SK-N-SH treated with all-trans-retinoic acid at 6 μM for 48 hours (cell line): ENCODE measurements around the gene LRATD1.
"Not testable (repeated sequence)": the region's sequence is repeated elsewhere in the genome, so short reads cannot be mapped to it uniquely, and the experiment has no call there.

ENCODE experiments used
- ATAC-seq: fragments of 200-7000 bp; cut with Tn5 transposase; 3 replicates; pipeline ENCODE4 v1.9.1; 2020; ENCODE audit warnings: mild to moderate bottlenecking, moderate library complexity
- ARNTL ChIP-seq: fragments of 450-650 bp; formaldehyde crosslinking; IDR thresholded peaks from 2 replicates; pipeline ENCODE4 v1.5.0; 2020; ENCODE audit warnings: low read depth, mild to moderate bottlenecking, moderate library complexity, borderline replicate concordance
- CREB5 ChIP-seq: fragments of 250-450 bp; sonication (Bioruptor Pico); IDR thresholded peaks from 2 replicates; pipeline ENCODE4 v1.5.1; 2020; ENCODE audit warnings: low read depth, mild to moderate bottlenecking, moderate library complexity
- CSDC2 ChIP-seq: fragments of 250-450 bp; sonication (Bioruptor Pico); IDR thresholded peaks from 2 replicates; pipeline ENCODE4 v1.5.0; 2020; ENCODE audit warnings: mild to moderate bottlenecking, moderate library complexity
- ESRRG ChIP-seq: fragments of 250-450 bp; sonication (Bioruptor Pico); IDR thresholded peaks from 2 replicates; pipeline ENCODE4 v1.6.1; 2021; ENCODE audit warnings: mild to moderate bottlenecking
- GLIS3 ChIP-seq: fragments of 250-450 bp; sonication (Bioruptor Pico); IDR thresholded peaks from 2 replicates; pipeline ENCODE4 v1.5.0; 2020; ENCODE audit warnings: mild to moderate bottlenecking, moderate library complexity
- ISL1 ChIP-seq: fragments of 250-450 bp; sonication (Bioruptor Pico); IDR thresholded peaks from 2 replicates; pipeline ENCODE4 v2.1.2; 2022; ENCODE audit warnings: mild to moderate bottlenecking, moderate library complexity
- OSR1 ChIP-seq: fragments of 250-450 bp; sonication (Bioruptor Pico); IDR thresholded peaks from 2 replicates; pipeline ENCODE4 v1.8.0; 2022; ENCODE audit warnings: moderate library complexity, mild to moderate bottlenecking, inconsistent platforms
- PATZ1 ChIP-seq: fragments of 250-450 bp; sonication (Bioruptor Pico); IDR thresholded peaks from 2 replicates; pipeline ENCODE4 v1.8.0; 2020; ENCODE audit warnings: mild to moderate bottlenecking, moderate library complexity, borderline replicate concordance
- POU6F1 ChIP-seq: fragments of 250-450 bp; sonication (Bioruptor Pico); IDR thresholded peaks from 2 replicates; pipeline ENCODE4 v1.8.0; 2021; ENCODE audit warnings: low read depth, mild to moderate bottlenecking, moderate library complexity, borderline replicate concordance
- PPARA ChIP-seq: fragments of 250-450 bp; sonication (Bioruptor Pico); IDR thresholded peaks from 2 replicates; pipeline ENCODE4 v1.5.0; 2020; ENCODE audit warnings: mild to moderate bottlenecking, borderline replicate concordance
- RARB ChIP-seq: fragments of 250-450 bp; sonication (Bioruptor Pico); IDR thresholded peaks from 2 replicates; pipeline ENCODE4 v1.8.0; 2021; ENCODE audit warnings: mild to moderate bottlenecking, moderate library complexity
- SNAI2 ChIP-seq: fragments of 250-450 bp; sonication (Bioruptor Pico); IDR thresholded peaks from 2 replicates; pipeline ENCODE4 v1.5.0; 2020; ENCODE audit warnings: mild to moderate bottlenecking, moderate library complexity
- TCF4 ChIP-seq: fragments of 250-450 bp; sonication (Bioruptor Pico); IDR thresholded peaks from 2 replicates; pipeline ENCODE4 v1.8.0; 2021; ENCODE audit warnings: mild to moderate bottlenecking, moderate library complexity, borderline replicate concordance
- TOX ChIP-seq: fragments of 250-450 bp; sonication (Bioruptor Pico); IDR thresholded peaks from 2 replicates; pipeline ENCODE4 v1.8.0; 2021; ENCODE audit warnings: mild to moderate bottlenecking, moderate library complexity, borderline replicate concordance
- TSHZ2 ChIP-seq: fragments of 250-450 bp; sonication (Bioruptor Pico); IDR thresholded peaks from 2 replicates; pipeline ENCODE4 v1.5.0; 2020; ENCODE audit warnings: mild to moderate bottlenecking, moderate library complexity
- ZC3H10 ChIP-seq: fragments of 250-450 bp; sonication (Bioruptor Pico); IDR thresholded peaks from 2 replicates; pipeline ENCODE4 v1.5.1; 2021; ENCODE audit warnings: mild to moderate bottlenecking, moderate library complexity
- ZFP3 ChIP-seq: fragments of 250-450 bp; sonication (Bioruptor Pico); IDR thresholded peaks from 2 replicates; pipeline ENCODE4 v1.5.0; 2020; ENCODE audit warnings: mild to moderate bottlenecking, moderate library complexity
- ZFP30 ChIP-seq: fragments of 450-650 bp; formaldehyde crosslinking; IDR thresholded peaks from 2 replicates; pipeline ENCODE4 v1.5.0; 2022; ENCODE audit warnings: mild to moderate bottlenecking, moderate library complexity
- ZNF565 ChIP-seq: fragments of 450-650 bp; formaldehyde crosslinking; conservative IDR thresholded peaks from 2 replicates; pipeline ENCODE4 v1.5.0; 2020; ENCODE audit warnings: low read depth, mild to moderate bottlenecking, moderate library complexity
- ZNF8 ChIP-seq: fragments of 450-650 bp; formaldehyde crosslinking; IDR thresholded peaks from 2 replicates; pipeline ENCODE4 v1.5.0; 2020; ENCODE audit warnings: mild to moderate bottlenecking, moderate library complexity

The LRATD1 gene

GRCh38 chr2:14621906-14622549, 10.5 kb upstream of the LRATD1 start:
- TF ChIP-seq POU6F1 (CRISPR knock-in tag) (no peak), CSDC2 (no peak), ISL1 (CRISPR knock-in tag) (no peak), GLIS3 (CRISPR knock-in tag) (no peak), TSHZ2 (CRISPR knock-in tag) (no peak), ARNTL (no peak), PATZ1 (no peak), ZFP3 (CRISPR knock-in tag) (no peak), ZNF8 (CRISPR knock-in tag) (no peak), PPARA (CRISPR knock-in tag) (no peak), RARB (no peak), ZFP30 (CRISPR knock-in tag) (no peak), ZNF565 (CRISPR knock-in tag) (no peak)
- no peak for ATAC-seq

- not testable (repeated sequence) for ATAC-seq
Measured at GRCh38 chr2:14622550-14622939, 10.0 kb upstream of the LRATD1 start.

GRCh38 chr2:14623237-14623636, 9.3 kb upstream of the LRATD1 start:
- ATAC-seq: no peak
- TF ChIP-seq POU6F1 (CRISPR knock-in tag): no peak
- TF ChIP-seq PPARA (CRISPR knock-in tag): no peak
- TF ChIP-seq ESRRG (CRISPR knock-in tag): no peak
- TF ChIP-seq OSR1 (CRISPR knock-in tag): no peak
- no peak for TF ChIP-seq CSDC2
- no peak for TF ChIP-seq CREB5 (CRISPR knock-in tag)
- no peak for TF ChIP-seq RARB
- TF ChIP-seq TCF4 (CRISPR knock-in tag): no peak
- TF ChIP-seq ARNTL: no peak
- TF ChIP-seq ZC3H10 (CRISPR knock-in tag): no peak
- TF ChIP-seq ZNF8 (CRISPR knock-in tag): no peak
- TF ChIP-seq SNAI2 (CRISPR knock-in tag): no peak
- no peak for TF ChIP-seq TOX (CRISPR knock-in tag)
- TF ChIP-seq GLIS3 (CRISPR knock-in tag): no peak
- TF ChIP-seq ZFP3 (CRISPR knock-in tag): no peak
- TF ChIP-seq TSHZ2 (CRISPR knock-in tag): no peak
- TF ChIP-seq PATZ1: no peak
